K562 (cell line): ENCODE measurements around the gene ITGB5. TPM values are rescaled to one million over a fixed set of nuclear protein-coding genes. Genes with fewer than 3 reads are reported as not detected.

Experiments used
- ATAC-seq: fragments of 200-7000 bp; cut with Tn5 transposase; 3 replicates; pipeline ENCODE4 v1.9.1; 2020; ENCODE audit warnings: moderate library complexity
- BruUV-seq: library from RNA; stranded (reverse); fragments of 400-500 nt; replicated peaks from 2 replicates; lab custom pipeline; 2021; lab: Mats Ljungman, UMichigan
- CTCF ChIA-PET: fragments of 300-600 bp; formaldehyde crosslinking; extraction: SDS; loops from one replicate; lab custom pipeline; 2021; ENCODE audit warnings: low intra/inter-chr PET ratio; lab: Yijun Ruan, JAX
- POLR2A ChIA-PET: fragments of 300-600, 350-650 bp; sonication (Branson Sonifier 250); formaldehyde crosslinking; extraction: SDS; loops from one replicate; lab custom pipeline; 2021; ENCODE audit warnings: antibody characterized with exemption, inconsistent platforms; lab: Yijun Ruan, JAX
- DNase-seq, 4 experiments: peaks; one replicate each; pipeline versions ENCODE4 v3.0.0 to v3.0.0-alpha.2; 2011 to 2018; ENCODE audit warnings: low spot score in 3 of 4, mixed read lengths in 3 of 4; ENCODE audit errors: extremely low read depth in 1 of 4
- FAIRE-seq: peaks from 2 replicates; lab custom pipeline; 2011; peaks lifted over from hg19 to GRCh38; lab: Jason Lieb, UNC
- H2AFZ ChIP-seq: 2 replicates; pipeline ENCODE4 v1.6.0; 2011; ENCODE audit warnings: low read depth, low read length, control low read depth, inconsistent platforms
- H3K27ac ChIP-seq: fragments of 200-600 bp; 3 replicates; pipeline ENCODE4 v1.8.0; 2011; ENCODE audit warnings: low read depth, mild to moderate bottlenecking, control low read depth, inconsistent platforms, low read length, moderate library complexity, mixed read lengths; ENCODE audit errors: extremely low read depth
- H3K27me3 ChIP-seq, 2 experiments: fragments of 300-600 bp in 1 of 2; 2 replicates in 1 of 2; 3 replicates in 1 of 2; pipeline versions ENCODE4 v1.6.0 to v1.8.0; 2011; ENCODE audit warnings: inconsistent platforms in 2 of 2, low read length in 2 of 2, mild to moderate bottlenecking in 1 of 2, mixed read lengths in 1 of 2, moderate library complexity in 1 of 2; ENCODE audit not compliant: control insufficient read depth in 2 of 2, insufficient read depth in 2 of 2
- H3K36me3 ChIP-seq: fragments of 300-600 bp; 3 replicates; pipeline ENCODE4 v1.8.0; 2011; ENCODE audit warnings: mild to moderate bottlenecking, low read length, inconsistent platforms; ENCODE audit not compliant: control insufficient read depth, insufficient read depth
- H3K4me1 ChIP-seq, 2 experiments: fragments of 200-600 bp in 1 of 2; replicated peaks in 1 of 2; 2 replicates in 1 of 2; 3 replicates in 1 of 2; pipeline versions ENCODE4 v1.5.1 to v1.8.0; 2011; ENCODE audit warnings: inconsistent platforms in 2 of 2, low read length in 2 of 2, mild to moderate bottlenecking in 1 of 2, mixed read lengths in 1 of 2, moderate library complexity in 1 of 2; ENCODE audit not compliant: control insufficient read depth in 2 of 2, insufficient read depth in 2 of 2
- H3K4me2 ChIP-seq: 2 replicates; pipeline ENCODE4 v1.6.1; 2011; ENCODE audit warnings: low read length, control low read depth, inconsistent platforms, mixed read lengths; ENCODE audit not compliant: insufficient read depth
- H3K4me3 ChIP-seq: fragments of 200-600 bp; sonication (generic), shearing (Covaris generic); 2 replicates; pipeline ENCODE4 v1.5.1; 2016; ENCODE audit warnings: control low read depth, inconsistent platforms
- H3K79me2 ChIP-seq: fragments of 200-600 bp; 3 replicates; pipeline ENCODE4 v1.8.0; 2011; ENCODE audit warnings: low read length, inconsistent platforms; ENCODE audit not compliant: control insufficient read depth, insufficient read depth
- H3K9ac ChIP-seq, 2 experiments: 2 replicates each; pipeline versions ENCODE4 v1.6.0 to v1.6.1; 2011; ENCODE audit warnings: low read depth in 2 of 2, low read length in 2 of 2, control low read depth in 1 of 2, inconsistent platforms in 1 of 2, mild to moderate bottlenecking in 1 of 2, mixed read lengths in 1 of 2; ENCODE audit not compliant: insufficient read depth in 1 of 2
- H3K9me1 ChIP-seq: one replicate; pipeline ENCODE4 v1.6.0; 2011; ENCODE audit warnings: inconsistent platforms, mild to moderate bottlenecking, low read length, moderate library complexity; ENCODE audit not compliant: control insufficient read depth, insufficient read depth
- H3K9me3 ChIP-seq: replicated peaks from 2 replicates; pipeline ENCODE4 v1.5.1; 2011; ENCODE audit warnings: low read depth, low read length, inconsistent platforms; ENCODE audit not compliant: control insufficient read depth, insufficient read depth
- H4K20me1 ChIP-seq: replicated peaks from 2 replicates; pipeline ENCODE4 v1.6.1; 2011; ENCODE audit warnings: low read length, inconsistent platforms, mixed read lengths; ENCODE audit not compliant: control insufficient read depth, insufficient read depth
- ESRRA ChIP-seq: fragments of 450-650 bp; IDR thresholded peaks from 2 replicates; pipeline ENCODE4 v1.6.1; 2014; ENCODE audit warnings: low read depth, mild to moderate bottlenecking, moderate library complexity, borderline replicate concordance
- FOXA1 ChIP-seq: fragments of 450-650 bp; IDR thresholded peaks from 2 replicates; pipeline ENCODE4 v1.6.1; 2016; ENCODE audit warnings: mild to moderate bottlenecking, borderline replicate concordance
- MGA ChIP-seq: fragments of 450-650 bp; IDR thresholded peaks from 2 replicates; pipeline ENCODE4 v1.6.1; 2016; ENCODE audit warnings: mild to moderate bottlenecking, moderate library complexity
- POU5F1 ChIP-seq: fragments of 150-350 bp; IDR thresholded peaks from 2 replicates; pipeline ENCODE4 v1.6.1; 2014; ENCODE audit warnings: borderline replicate concordance, low read length, low read depth, mild to moderate bottlenecking; ENCODE audit not compliant: partially characterized antibody
- TBL1XR1 ChIP-seq, 2 experiments: IDR thresholded peaks; 2 replicates each; pipeline ENCODE4 v1.6.1; 2012; ENCODE audit warnings: improper control_type of control experiment in 2 of 2, low read length in 2 of 2, mild to moderate bottlenecking in 1 of 2
- ZNF239 ChIP-seq: fragments of 250-450 bp; sonication (Bioruptor Pico); IDR thresholded peaks from 2 replicates; pipeline ENCODE4 v1.4.0; 2020; ENCODE audit warnings: mild to moderate bottlenecking
- ZNF311 ChIP-seq: fragments of 250-450 bp; sonication (Bioruptor Pico); IDR thresholded peaks from 2 replicates; pipeline ENCODE4 v1.4.0; 2020; ENCODE audit warnings: mild to moderate bottlenecking, moderate library complexity
- WGBS: fragments of 100-300 bp; shearing (Covaris generic); methylation state at CpG from one replicate; pipeline ENCODE4 v1.1.6; 2016; ENCODE audit warnings: low coverage, mixed read lengths; ENCODE audit not compliant: insufficient coverage; ENCODE audit errors: missing lambda C conversion rate; 5-methylcytosine and 5-hydroxymethylcytosine counted together
- in situ Hi-C: fragments of 300-500 bp; cut with MboI; formaldehyde crosslinking; loops from 4 replicates; pipeline ENCODE4 v1.15.0; 2018; ENCODE audit warnings: inconsistent platforms, mixed read lengths
- intact Hi-C: fragments of 100-400 bp; cut with micrococcal nuclease; formaldehyde crosslinking; loops from 2 replicates; pipeline ENCODE4 v1.14.2; 2022
- polyA plus RNA-seq, 8 experiments: library from polyadenylated mRNA; depleted of rRNA in 4 of 8; stranded (reverse) in 5 of 8; unstranded in 3 of 8; fragments of >200 nt; fragmentation: Nextera tagmentation in 2 of 8; fragmentation: Illumina TruSeq in 1 of 8; extraction: Ambion mirVana in 2 of 8; extraction: Trizol in 1 of 8; gene quantifications; 2 replicates each; pipeline versions ENCODE4 v1.2.1 to v1.2.3, GENCODE V29; 2011 to 2014; ENCODE audit warnings: inconsistent platforms in 1 of 8, missing spikeins in 1 of 8
- total RNA-seq, 7 experiments: library from RNA; depleted of rRNA in 6 of 7; stranded (reverse); fragments of >200 nt in 6 of 7; fragmentation: Illumina TruSeq in 2 of 7; extraction: Trizol in 2 of 7; gene quantifications; 2 replicates each; pipeline versions ENCODE4 v1.2.1 to v1.2.3, GENCODE V29; 2011 to 2021; ENCODE audit warnings: low replicate concordance in 1 of 7
- TF ChIP-seq, protein P1 (sequence below): fragments of 450-650 bp; formaldehyde crosslinking; IDR thresholded peaks from 2 replicates; pipeline ENCODE4 v1.4.0; 2022; ENCODE audit warnings: missing genetic modification characterization

The ITGB5 gene
- total and polyA plus RNA-seq, 9 of the 15 experiments (the other 6 are each of a cell fraction or from before 2014, with no cell fraction given) = 1.7 to 46.8 (median 9.9) TPM

- TF ChIP-seq ESRRA (no peak), ZNF239 (no peak), FOXA1 (no peak)
- TF ChIP-seq, protein P1, sequence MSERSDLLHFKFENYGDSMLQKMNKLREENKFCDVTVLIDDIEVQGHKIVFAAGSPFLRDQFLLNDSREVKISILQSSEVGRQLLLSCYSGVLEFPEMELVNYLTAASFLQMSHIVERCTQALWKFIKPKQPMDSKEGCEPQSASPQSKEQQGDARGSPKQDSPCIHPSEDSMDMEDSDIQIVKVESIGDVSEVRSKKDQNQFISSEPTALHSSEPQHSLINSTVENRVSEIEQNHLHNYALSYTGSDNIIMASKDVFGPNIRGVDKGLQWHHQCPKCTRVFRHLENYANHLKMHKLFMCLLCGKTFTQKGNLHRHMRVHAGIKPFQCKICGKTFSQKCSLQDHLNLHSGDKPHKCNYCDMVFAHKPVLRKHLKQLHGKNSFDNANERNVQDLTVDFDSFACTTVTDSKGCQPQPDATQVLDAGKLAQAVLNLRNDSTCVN (CRISPR knock-in tag) = no peak
- TF ChIP-seq, all 486 proteins: peak for 0
Observed at GRCh38 chr3:124802702-124803101, 84.5 kb downstream of the ITGB5 start (continued).

GRCh38 chr3:124802061-124802698 lies 85.0 kb downstream of the ITGB5 start:
- Histone ChIP-seq H3K27ac (no peak overlapping the region), H4K20me1 (no peaks in the 10 kb centered on the region), H3K9me3 (no peaks in the 10 kb centered on the region), H2AFZ (no peak overlapping the region), H3K27me3 (no peaks in the 10 kb centered on the region), H3K4me2 (no peak overlapping the region), H3K4me1 (peaks cover 0 to 7% of the 10 kb centered on the region in 2 experiments; a peak in 3 of 5 replicates), H3K9ac (no peak overlapping the region), H3K36me3 (no peaks in the 10 kb centered on the region), H3K9me1 (no peaks in the 10 kb centered on the region), H3K4me3 (no peak overlapping the region), H3K79me2 (no peaks in the 10 kb centered on the region)
- intact Hi-C loops = no loop called here
- 43% methylated on average over 7 of the region's 8 CpGs for WGBS
- in situ Hi-C loops = no loop called here
- FAIRE-seq (no peak), DNase-seq (no peak), ATAC-seq (no peak)
- ChIA-PET POLR2A (no interaction called here), CTCF (no interaction called here)
- no TSS peak for BruUV-seq
- TF ChIP-seq TBL1XR1 (IDR thresholded peaks at IDR 0.05; ENCODE audit: low read length in 2 of 2) (no peak), MGA (no peak), ZNF311 (CRISPR knock-in tag) (no peak), POU5F1 (no peak)
